A673 (cell line): ENCODE results near the gene CDC42BPG.

Source experiments
- EZH2 ChIP-seq: fragments of 200-600 bp; sonication (generic); IDR thresholded peaks from 2 replicates; pipeline ENCODE4 v1.6.1; 2017; ENCODE audit warnings: borderline replicate concordance, low read depth, mild to moderate bottlenecking, mixed read lengths, antibody characterized with exemption, low read length; ENCODE audit not compliant: poor library complexity, severe bottlenecking
- TF ChIP-seq, protein P1 (sequence below): fragments of 300-800, 200-600 bp; sonication (generic); conservative IDR thresholded peaks from 2 replicates; pipeline ENCODE4 v1.5.1; 2017; ENCODE audit warnings: low read depth, mild to moderate bottlenecking, antibody characterized with exemption, low read length, moderate library complexity, mixed read lengths

DNA sequence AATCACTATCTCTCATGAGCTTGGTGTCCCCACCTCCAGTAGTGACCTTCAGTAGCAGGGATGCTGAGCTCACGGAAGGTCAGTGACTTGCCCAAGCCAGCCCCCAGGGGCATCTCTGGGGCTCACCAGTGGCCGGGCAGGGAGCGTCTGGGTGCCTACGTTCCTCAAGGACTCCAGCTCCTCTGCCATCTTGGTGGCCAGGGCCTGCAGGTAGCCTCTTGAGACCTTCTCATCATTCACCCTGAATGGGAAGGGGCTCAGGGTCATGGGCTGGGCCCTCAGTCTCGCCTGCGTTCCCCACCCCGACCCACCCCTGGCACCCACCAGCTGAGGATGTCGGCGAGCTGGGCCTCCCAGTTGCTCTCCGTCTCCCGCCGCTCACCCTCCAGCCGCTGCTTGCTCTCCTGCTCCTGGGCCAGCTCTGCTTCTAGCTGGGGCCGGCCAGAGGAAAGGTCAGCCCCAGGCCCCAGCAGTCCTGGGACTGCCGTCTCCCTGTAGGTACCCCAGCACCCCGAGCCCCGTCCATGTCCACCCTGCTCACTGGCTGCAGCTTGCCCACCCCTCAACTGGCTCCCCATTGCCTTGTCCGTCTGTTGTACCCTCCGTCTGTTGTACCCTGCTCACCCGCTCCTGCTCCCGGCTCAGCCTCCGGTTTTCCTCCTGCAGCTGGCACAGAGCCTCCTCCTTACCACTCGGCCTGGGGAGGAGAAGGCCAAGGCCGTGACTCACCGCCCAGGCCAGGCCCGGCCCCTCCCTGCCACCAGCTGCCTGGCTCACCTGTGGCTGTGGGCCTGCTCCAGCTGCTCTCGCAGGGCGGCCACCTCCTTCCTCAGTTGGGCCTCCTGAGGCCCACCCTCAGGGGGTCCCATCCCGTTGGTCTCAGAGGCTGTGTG lies 9.5 kb downstream of the CDC42BPG start:
- TF ChIP-seq EZH2, result no peak
- TF ChIP-seq, protein P1, sequence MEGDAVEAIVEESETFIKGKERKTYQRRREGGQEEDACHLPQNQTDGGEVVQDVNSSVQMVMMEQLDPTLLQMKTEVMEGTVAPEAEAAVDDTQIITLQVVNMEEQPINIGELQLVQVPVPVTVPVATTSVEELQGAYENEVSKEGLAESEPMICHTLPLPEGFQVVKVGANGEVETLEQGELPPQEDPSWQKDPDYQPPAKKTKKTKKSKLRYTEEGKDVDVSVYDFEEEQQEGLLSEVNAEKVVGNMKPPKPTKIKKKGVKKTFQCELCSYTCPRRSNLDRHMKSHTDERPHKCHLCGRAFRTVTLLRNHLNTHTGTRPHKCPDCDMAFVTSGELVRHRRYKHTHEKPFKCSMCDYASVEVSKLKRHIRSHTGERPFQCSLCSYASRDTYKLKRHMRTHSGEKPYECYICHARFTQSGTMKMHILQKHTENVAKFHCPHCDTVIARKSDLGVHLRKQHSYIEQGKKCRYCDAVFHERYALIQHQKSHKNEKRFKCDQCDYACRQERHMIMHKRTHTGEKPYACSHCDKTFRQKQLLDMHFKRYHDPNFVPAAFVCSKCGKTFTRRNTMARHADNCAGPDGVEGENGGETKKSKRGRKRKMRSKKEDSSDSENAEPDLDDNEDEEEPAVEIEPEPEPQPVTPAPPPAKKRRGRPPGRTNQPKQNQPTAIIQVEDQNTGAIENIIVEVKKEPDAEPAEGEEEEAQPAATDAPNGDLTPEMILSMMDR, result no peak
